Stimulated activated CD8-positive, alpha-beta memory T cell treated with anti-CD3 and anti-CD28 coated beads, Interleukin-12 subunit alpha, Interleukin-12 subunit beta, amount 100 ng/mL, for 1 hour (primary cell): ENCODE measurements around the gene RAB5B.

ENCODE experiments used
- DNase-seq: peaks from one replicate; pipeline ENCODE4 v3.0.0-alpha.2; 2020; ENCODE audit warnings: low read depth

RAB5B gene, protein sequence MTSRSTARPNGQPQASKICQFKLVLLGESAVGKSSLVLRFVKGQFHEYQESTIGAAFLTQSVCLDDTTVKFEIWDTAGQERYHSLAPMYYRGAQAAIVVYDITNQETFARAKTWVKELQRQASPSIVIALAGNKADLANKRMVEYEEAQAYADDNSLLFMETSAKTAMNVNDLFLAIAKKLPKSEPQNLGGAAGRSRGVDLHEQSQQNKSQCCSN

DNA sequence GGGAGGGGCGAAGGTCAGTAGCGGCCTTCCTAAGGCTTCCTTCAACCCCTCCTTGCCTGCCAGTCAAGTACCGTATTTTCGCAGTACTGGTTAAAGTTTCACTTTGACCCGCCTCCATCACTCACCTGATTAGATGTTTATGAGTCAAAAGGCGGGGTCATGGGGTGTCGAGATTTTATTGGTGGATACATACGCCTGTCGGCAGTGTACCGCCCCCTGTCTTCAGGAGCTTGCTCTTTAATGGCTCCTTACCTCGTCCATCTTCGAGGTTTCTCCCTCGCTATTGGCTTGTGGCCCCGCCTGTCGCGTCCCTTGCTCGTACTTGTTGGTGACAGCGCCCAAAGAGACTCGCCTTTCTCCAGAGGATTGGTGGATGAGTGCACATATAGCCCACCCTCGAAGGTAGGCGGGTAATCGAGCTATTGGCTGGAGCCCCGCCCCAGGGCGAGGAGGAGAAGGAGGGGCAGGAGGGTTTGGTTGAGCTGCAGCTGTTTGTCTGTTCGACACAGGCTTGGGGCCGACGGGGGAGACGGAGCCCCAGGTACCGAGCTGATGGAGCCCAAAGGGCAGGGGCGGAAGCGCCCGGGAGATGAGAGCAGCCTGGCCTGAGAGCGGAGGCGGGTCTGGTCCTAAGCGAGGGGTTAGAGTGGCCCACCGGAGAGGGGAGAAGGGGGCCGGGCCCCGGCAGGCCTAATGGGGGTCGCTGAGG is at the start of gene RAB5B:
Gene RAB5B (plus strand): TSS at position 480 of the 709 bp plus-strand sequence. CDS start 12,883 bp downstream, outside the sequence.
- DNase-seq, result peak; percentile 96

DNA sequence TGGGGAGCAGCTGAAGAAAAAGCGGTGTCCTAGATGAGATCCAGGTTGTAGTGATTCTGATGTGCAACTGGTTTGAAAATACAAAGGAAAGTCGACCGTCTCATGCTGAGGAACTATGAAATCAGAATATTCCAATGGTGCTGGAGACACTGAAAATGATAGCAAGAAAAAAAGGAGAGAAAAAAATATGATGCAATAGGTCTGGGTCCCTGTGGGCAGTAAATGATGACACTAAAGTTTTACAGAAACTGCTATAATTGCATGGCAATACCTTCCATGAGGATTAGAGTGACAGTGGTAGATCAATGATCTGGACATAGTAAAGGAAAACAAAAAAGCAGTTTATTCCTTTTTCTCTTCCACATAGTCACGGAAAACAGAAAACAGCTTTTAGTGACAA is 48.5 kb upstream of the RAB5B start:
- no peak for DNase-seq

DNA sequence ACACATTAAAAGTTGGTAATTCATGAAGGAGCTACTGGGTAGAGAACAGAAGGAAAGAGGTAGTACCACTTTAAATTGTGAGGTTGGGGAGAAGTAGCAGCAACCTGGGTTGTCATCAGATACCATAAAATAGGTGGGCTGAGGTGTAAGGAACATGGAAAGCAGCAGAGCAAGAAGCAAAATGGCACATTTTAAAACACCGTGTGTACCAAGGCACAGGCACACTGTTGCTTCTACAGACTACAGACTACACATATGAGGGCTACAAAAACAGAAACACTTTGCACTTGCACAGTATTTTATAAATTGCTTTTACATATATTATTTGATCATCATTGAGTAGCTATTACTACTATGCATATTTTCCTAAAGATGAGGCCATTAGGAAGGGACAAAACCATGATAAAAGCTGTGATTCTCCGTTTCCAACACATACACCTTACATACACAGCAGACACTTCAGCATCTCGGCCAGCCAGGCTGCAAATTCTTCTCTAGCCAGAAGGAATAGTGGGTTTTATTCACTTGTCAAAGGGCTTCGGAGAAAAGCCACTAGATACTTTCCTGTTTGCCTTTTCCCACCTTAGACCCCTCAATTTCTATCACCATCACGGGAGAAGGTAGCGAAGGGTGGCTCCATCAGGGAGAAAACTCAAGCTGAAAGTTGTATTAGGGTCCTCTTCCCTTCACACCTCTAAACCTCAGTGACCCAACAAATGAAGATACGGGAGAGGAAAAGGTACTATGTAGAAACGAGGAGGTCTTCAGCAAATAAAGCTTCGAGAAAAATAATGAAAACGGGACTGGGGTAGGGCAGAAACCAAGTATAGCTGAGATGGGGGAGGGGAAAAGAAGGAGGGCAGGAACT is 47.8 kb upstream of the RAB5B start:
- no peak for DNase-seq

DNA sequence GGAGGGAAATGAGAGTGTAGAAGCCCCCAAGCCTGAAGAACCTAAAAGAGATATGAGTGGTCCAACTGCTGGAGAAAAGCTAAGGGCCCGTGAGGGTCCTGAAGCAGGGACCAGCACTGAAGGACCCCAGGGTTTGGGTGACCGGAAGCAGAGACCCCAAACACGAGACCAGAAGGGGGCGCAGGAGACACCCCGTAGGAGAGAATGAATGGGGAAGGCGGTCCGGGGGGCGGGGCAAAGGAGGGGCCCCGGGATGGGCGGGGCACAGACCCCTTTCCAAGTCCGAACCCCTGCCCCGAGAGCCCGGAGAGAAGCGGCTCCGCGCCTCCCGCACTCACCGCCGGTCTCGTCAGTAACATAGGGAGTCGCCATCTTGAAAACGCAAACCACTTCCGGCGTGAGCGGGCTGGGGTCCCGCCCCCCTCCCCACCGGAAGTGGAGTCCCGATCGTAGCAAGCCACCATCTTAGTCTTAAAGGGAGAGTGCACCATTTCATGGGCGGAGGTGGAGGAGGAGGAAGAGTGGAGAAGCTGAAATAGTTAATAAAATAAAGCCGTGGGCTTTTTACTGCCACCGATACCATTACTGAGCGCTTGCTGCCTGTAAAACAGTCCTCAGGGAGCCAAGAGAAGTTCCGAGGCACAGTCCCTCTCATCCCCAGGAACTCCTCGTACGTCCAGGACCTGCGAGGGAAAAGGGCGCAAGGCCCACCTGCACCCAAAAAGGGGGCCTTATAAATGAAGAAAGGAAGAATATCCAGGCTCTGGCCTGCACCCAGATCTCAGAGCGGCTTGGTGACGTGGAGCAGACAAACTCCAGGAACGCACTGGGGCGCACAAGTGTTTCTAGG is 46.9 kb upstream of the RAB5B start:
- DNase-seq, result peak; percentile 78

DNA sequence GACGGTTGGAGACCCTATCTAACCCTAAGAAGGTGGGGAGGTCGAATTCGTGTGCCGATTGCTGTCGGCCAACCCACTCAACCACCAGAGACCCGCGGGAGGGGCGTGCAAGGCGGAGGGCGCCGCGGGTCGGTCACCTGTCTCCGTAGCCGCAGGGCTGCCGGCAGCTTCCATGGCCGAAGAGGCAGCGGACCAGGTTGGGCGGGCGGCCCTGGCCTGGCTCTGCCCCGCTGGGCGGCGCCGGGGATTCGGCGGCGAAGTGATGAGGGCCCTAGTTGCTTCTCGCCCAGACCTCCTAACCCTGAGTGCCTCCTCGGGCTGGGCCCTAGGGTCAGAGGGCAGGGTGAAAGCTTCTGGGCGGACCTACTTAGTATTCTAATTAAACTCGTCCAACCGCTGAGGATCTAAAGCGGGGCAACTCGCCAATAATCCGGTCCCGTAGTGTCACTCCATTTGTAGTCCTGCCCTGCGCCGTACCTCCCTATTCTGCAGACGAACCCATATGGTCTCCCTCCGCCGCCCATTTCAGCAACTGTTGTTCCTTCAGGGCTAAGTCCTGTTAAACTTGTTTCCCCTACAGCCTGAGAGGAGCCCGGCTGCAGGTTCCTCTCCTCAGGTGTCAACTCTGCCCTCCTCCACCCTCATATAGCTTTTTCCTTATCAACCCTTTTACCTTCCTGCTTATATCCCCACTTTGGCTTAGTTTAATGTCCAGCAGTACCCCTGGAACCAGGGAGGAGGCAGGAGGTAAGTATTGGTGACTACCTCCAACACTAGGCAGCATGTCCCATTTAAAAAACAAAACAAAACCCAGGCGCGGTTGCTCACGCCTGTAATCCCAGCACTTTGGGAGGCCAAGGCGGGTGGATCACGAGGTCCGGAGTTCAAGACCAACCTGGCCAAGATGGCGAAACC is 46.0 kb upstream of the RAB5B start, which contains the start of gene PYM1:
Gene PYM1 (minus strand): TSS at position 307 of the 915 bp plus-strand sequence. CDS start 133 bp downstream, at position 174.
- peak; percentile 47 for DNase-seq

DNA sequence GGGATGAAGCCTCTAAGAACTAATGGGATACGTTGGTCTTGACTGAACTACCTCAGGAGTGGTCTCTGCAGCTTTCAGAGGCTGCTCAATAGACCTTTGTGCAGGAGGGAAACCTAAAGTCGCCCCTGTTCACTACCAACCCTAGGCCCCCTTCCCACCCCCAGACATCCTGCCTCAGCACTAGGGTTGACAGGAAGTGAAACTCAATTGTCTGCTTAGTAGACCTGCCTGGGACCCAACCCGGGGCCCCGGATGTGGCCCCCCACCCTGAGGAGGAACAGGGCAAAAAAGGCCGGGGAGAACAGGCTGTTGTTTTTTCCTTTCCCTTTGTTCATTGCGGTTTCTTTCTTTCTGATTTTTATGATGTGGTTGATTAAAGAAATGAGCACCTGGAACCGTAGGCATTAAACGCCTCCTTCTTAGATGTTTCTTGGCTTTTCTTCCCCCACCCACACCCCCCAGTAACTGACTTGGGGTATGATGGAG is 44.5 kb upstream of the RAB5B start:
- DNase-seq, result peak; percentile 61

DNA sequence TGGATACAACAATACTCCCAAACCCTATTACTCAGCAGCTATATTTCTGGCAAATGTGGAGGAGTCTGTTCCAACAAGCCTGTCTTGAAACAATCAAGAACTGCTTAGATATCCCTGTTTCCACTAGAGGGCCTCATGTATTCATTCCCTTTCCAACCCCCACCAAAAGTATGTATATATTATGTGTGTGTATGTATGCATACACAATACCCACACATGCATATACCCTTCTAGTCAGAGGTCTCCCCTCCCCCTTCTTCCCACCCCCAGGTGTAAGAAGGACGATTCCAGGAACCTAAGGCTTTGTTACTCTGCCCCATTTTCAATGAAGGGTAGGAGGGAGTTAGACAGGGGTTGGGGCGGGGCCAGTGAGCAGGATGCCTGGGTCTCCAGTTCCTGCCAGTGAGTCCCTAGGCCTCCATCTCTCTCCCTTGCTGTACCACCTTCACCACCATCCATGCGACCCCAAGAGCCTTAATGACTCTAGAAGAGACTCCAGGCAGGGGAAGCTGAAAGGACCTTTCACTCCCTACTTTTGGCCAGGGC is 43.0 kb upstream of the RAB5B start, which contains the start of gene DGKA:
Gene DGKA (plus strand): TSS at position 392 of the 546 bp plus-strand sequence. CDS start 5,342 bp downstream, outside the sequence.
- DNase-seq, result peak; percentile 47

DNA sequence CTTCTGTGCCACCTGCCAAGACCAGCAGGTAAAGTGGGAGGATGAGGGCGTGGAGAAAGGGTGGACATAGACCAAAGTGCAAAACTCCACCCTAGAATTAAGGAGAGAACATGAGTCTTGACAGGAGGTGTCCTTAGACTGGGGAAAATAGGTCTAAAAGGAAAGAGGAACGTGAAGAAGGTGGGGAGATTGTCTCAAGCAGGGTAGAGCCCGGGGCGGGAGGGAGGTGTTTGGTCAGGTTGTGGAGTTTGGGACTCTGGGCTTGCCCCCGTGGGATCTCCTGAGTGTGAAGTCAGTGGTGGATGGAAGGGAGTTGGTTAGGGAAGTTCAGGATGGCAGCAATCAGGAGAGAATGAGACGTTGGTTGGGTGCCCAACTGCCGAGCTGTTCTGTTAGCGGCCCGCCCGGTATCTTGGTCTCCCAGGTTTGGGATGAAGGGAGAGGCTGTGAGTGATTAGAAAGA is 42.5 kb upstream of the RAB5B start:
- DNase-seq, result no peak

DNA sequence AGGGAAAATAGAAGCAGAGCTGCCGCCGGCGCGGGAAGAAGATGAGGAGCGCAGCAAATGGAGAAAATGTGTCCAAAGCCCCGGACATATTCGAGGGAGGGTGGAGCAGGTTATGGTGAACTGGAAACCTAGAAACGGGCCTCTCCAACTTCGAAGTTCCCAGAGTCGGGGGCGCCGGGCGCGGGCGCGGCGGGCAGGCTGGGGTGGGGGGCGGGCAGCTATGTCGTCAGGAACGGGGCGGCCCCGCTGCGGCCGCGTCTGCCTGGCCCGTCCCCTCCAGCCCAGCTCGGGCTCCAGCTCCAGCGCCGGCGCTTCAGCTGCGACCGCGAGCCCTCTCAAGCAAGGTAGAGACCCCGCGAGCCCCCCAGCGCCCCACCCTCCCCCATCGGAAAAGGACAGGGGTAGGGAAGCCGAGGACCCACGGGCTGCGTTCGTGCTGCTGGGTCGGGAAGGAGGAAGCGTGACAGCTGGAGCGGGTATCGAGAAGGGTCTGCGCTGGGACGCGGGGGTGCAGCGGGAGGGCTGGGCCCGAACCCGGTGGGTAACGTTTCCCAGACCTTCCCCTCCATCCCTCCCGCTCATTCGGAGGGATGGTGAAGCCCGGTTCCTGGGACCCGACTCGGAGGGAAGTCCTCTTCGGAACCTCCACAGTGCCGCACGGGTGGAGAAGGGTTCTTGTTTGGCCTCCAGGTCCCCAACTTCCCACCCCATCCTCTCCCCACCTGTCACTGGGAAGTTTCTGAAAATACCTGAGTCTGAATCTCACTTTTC is 41.9 kb upstream of the RAB5B start:
- DNase-seq, result no peak

DNA sequence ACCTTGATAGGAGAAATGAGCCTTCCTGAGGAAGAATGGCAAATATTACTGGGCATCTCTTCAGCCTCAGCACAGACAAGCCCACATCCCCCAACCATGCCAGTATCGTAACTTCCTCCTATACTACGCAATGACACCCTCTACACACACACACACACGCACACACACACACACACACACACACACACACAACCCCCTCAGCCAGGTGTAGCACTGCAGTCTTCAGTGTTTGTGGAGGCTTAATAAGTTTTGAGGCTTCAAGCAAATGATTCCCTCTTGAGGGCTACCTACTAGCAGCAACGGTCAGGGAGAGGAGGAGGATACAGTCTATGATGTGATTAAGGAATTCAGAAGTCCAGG is 41.3 kb upstream of the RAB5B start:
- DNase-seq, result no peak

DNA sequence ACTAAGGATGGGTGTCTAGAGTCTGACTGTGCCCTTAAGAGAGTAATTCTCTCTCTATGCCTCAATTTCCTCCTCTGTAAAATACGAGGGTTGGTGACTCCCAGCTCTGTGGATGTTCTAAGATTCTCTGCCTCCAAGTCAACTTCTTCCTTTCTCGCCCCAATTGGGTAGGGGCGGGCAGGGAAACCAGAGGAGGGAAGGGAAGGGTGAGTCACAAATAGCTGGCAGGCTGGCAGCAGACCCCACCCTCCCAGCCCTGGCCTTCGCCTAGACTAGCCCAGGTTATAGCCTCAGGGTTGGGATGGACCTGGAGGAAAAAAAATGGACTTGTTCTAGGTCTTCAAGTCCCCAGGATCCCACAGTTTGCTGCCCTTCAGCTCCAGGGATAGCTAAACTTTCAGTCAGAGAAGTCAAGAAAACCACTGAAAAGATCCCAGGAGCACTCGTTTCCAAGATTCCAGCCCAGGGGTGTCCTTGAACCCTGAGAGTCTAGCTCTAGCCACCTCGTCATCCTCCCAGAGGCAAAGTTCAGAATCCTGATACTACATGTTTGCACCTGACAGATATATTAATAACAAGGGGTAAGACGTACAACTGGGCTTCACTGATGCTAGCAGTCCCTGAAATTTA is 40.6 kb upstream of the RAB5B start:
- no peak for DNase-seq

DNA sequence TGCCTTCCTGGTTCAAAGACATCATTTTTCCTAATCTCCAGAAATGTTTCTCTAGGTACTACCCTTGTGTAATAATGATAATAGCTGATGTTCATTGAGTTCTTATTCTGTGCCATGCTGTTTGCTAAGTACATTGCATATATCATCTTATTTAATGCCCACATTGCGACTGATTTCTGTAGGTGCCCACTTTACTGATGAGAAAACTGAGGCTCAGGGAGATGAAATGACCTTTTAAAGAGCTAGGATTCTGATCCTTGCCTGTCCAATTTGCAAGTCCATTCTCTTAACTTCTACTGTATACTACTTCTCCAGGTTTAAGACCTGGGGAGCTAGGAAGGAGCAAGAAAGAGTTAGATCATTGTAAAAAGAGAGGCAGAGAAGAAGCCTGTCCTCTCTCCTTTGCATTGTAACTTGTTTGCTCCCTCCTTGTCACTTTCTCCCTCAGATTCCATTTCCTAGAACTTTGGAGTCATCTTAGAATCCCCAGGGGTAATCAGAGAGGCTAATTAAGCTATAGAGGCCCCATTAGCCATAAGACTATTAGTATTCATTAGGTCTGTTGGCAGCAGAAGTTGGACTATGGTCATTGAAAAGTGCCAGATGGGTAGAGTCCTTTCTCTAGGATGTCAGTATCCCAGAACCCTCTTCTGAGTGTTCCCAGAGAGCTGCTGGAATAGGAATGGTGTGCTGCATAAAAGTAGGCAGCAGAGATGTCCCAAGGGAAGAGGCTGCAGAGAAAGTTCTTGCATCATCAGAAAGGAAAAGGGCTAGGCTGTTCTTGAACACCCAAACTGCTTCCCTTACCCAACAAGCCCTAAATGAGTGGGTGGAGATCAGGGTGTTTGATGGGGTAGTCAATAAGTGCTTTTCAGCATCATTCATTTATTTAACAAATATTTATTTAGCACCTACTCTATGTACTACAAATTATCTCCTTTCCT is 39.8 kb upstream of the RAB5B start:
- DNase-seq, result no peak

DNA sequence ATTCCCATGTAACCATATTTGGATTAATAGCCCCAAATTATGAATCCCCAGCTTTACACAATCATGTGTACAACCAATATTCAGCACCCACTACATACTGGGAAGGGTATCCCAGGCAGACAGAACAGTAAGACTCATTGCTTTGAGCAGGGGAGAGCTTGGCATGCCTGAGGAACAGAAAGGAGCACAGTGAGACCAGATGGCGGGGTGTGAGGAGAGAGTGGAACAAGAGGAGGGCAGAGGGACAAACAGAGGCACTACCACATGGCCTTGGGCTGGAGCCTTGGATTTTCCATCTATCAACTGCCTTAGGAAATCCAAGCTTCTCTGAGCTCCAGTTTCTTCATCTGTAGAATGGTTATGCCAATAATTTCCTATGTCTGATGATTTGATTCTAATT is 39.1 kb upstream of the RAB5B start:
- DNase-seq, result no peak

DNA sequence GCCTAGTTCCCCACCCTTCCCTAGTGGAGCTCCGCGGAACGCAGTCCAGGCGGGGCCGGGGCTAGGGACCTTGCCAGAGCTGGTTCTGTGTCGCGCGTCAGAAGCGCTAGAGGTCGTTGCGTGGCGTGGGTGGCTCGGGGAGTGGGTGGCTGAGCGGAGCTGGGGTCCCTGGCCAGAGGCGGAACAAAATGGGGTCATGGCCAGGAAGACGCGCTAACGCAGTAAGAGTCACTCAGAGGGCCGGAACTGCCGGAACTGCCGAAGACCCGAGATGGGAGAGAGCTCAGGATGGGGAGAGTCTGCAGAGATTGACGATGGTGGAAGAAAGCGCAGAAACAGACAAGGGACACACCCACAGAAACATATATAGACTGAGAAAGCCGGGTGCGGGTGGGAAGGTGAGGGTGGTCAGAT is 38.1 kb upstream of the RAB5B start:
- DNase-seq, result no peak

DNA sequence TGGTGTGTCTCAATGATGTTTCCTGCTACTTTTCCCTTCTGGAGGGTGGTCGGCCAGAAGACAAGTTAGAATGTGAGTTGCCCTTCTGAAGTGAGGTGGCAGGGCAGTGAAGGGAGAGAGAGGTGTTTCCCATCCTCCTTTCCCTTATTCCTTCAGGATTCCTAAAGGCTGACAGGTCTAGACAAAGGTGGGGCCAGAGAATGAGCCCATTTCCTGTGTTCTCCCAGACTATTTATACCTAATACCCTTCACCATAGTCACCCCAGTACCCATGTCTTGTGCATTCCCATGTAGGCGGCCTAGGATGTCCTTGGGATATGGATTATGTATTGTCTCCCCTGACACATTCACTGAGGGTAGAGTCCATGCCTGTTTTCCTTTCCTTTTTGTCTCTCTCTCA is 35.9 kb upstream of the RAB5B start:
- DNase-seq, result no peak

DNA sequence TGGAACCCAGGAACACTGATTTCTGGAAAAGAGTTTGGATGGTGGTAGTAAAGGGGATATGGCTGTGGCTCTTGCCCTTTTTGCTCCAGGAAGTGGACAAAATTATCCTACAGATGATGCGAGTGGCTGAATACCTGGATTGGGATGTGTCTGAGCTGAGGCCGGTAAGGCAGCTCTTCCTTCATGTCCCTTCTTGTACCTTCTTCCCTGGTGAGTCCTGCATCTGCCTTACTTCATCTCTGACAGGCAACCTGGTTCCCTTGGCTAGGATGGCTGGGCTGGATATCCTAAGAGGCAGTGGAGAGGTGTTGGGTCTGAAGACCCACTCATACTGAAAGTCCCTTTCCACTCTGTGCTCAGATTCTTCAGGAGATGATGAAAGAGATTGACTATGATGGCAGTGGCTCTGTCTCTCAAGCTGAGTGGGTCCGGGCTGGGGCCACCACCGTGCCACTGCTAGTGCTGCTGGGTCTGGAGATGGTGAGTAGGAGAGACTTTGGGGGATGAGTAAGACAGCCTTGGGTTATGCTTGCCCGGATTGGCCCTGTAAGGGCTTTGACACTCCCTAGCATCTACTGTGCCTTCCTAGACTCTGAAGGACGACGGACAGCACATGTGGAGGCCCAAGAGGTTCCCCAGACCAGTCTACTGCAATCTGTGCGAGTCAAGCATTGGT is 34.9 kb upstream of the RAB5B start:
- no peak for DNase-seq
